ENCODE results near the gene ABHD3.

- TF ChIP-seq CTCF (IDR thresholded peaks at IDR 0.05 in 4 of 5, conservative IDR thresholded peaks at IDR 0.05 in 1 of 5) (no peak), POLR2A (IDR thresholded peaks at IDR 0.05) (no peak)
These were observed 42.0 kb downstream of the ABHD3 start for GRCh38 chr18:21662581-21662980.

Measured in gastrocnemius medialis (tissue), 4 donors.